H9 (cell line): ENCODE results near the gene CERS6. TPM values are rescaled to one million over a fixed set of nuclear protein-coding genes. Genes with fewer than 3 reads are reported as not detected.
A peak's percentile ranks its signal among the peaks of the same experiment; 100 is the strongest.

Source experiments
- DNase-seq: peaks from one replicate; pipeline ENCODE4 v3.0.0-alpha.2; 2017
- H2AFZ ChIP-seq: one replicate; pipeline ENCODE4 v1.6.1; 2013; ENCODE audit warnings: mild to moderate bottlenecking, low read length, control low read depth, moderate library complexity
- H2AK5ac ChIP-seq: 2 replicates; pipeline ENCODE4 v1.6.1; 2013; ENCODE audit warnings: low read length, control low read depth, mixed read lengths; ENCODE audit not compliant: insufficient read length
- H2BK120ac ChIP-seq: one replicate; pipeline ENCODE4 v1.6.1; 2013; ENCODE audit warnings: low read depth, mild to moderate bottlenecking, low read length, control low read depth, inconsistent platforms; ENCODE audit not compliant: poor library complexity, severe bottlenecking
- H2BK12ac ChIP-seq: 2 replicates; pipeline ENCODE4 v1.6.1; 2013; ENCODE audit warnings: low read length, control low read depth, mixed read lengths, low read depth; ENCODE audit not compliant: insufficient read length
- H2BK15ac ChIP-seq: 2 replicates; pipeline ENCODE4 v1.6.1; 2013; ENCODE audit warnings: low read depth, low read length, control low read depth
- H2BK20ac ChIP-seq: one replicate; pipeline ENCODE4 v1.6.1; 2013; ENCODE audit warnings: low read depth, mild to moderate bottlenecking, low read length, control low read depth, inconsistent platforms; ENCODE audit not compliant: poor library complexity, severe bottlenecking
- H2BK5ac ChIP-seq: 2 replicates; pipeline ENCODE4 v1.6.1; 2013; ENCODE audit warnings: low read length, control low read depth, mixed read lengths; ENCODE audit not compliant: insufficient read length
- H3K14ac ChIP-seq: 2 replicates; pipeline ENCODE4 v1.6.1; 2013; ENCODE audit warnings: low read length, control low read depth; ENCODE audit not compliant: insufficient read depth
- H3K18ac ChIP-seq: 2 replicates; pipeline ENCODE4 v1.6.1; 2013; ENCODE audit warnings: low read depth, mild to moderate bottlenecking, mixed read lengths, low read length, control low read depth; ENCODE audit not compliant: insufficient read length
- H3K23ac ChIP-seq: 2 replicates; pipeline ENCODE4 v1.6.1; 2013; ENCODE audit warnings: low read length, control low read depth, mixed read lengths, low read depth; ENCODE audit not compliant: insufficient read length
- H3K23me2 ChIP-seq: 2 replicates; pipeline ENCODE4 v1.6.1; 2013; ENCODE audit warnings: low read depth, mild to moderate bottlenecking, mixed read lengths, low read length, control low read depth; ENCODE audit not compliant: insufficient read length, poor library complexity, severe bottlenecking
- H3K27ac ChIP-seq: 2 replicates; pipeline ENCODE4 v1.5.1; 2013; ENCODE audit warnings: low read length, control low read depth, mixed read lengths, low read depth; ENCODE audit not compliant: insufficient read length
- H3K27me3 ChIP-seq: 2 replicates; pipeline ENCODE4 v1.6.1; 2013; ENCODE audit warnings: low read length, control low read depth, inconsistent platforms; ENCODE audit not compliant: insufficient read depth
- H3K4ac ChIP-seq: 2 replicates; pipeline ENCODE4 v1.6.1; 2013; ENCODE audit warnings: low read depth, mild to moderate bottlenecking, control low read depth, inconsistent platforms, low read length, moderate library complexity
- H3K4me1 ChIP-seq: 2 replicates; pipeline ENCODE4 v1.6.1; 2013; ENCODE audit warnings: low read length, control low read depth, inconsistent platforms; ENCODE audit not compliant: insufficient read depth
- H3K4me2 ChIP-seq: 2 replicates; pipeline ENCODE4 v1.6.1; 2013; ENCODE audit warnings: low read length, control low read depth, mixed read lengths; ENCODE audit not compliant: insufficient read length, insufficient read depth
- H3K56ac ChIP-seq: 2 replicates; pipeline ENCODE4 v1.6.1; 2013; ENCODE audit warnings: low read depth, mild to moderate bottlenecking, mixed read lengths, low read length, control low read depth; ENCODE audit not compliant: insufficient read length
- H3K79me1 ChIP-seq: 2 replicates; pipeline ENCODE4 v1.6.1; 2013; ENCODE audit warnings: low read depth, mild to moderate bottlenecking, moderate library complexity, low read length, control low read depth, inconsistent platforms; ENCODE audit not compliant: insufficient read depth, poor library complexity, severe bottlenecking
- H3K79me2 ChIP-seq: 2 replicates; pipeline ENCODE4 v1.6.1; 2013; ENCODE audit warnings: low read length, control low read depth, inconsistent platforms; ENCODE audit not compliant: insufficient read depth
- H3K9ac ChIP-seq: 2 replicates; pipeline ENCODE4 v1.6.1; 2013; ENCODE audit warnings: low read length, control low read depth, mixed read lengths; ENCODE audit not compliant: insufficient read length; ENCODE audit errors: extremely low read depth
- H3K9me3 ChIP-seq: one replicate; pipeline ENCODE4 v1.6.1; 2013; ENCODE audit warnings: low read depth, low read length, inconsistent platforms; ENCODE audit not compliant: control insufficient read depth
- H3T11ph ChIP-seq: one replicate; pipeline ENCODE4 v1.6.1; 2013; ENCODE audit warnings: mild to moderate bottlenecking, low read length, control low read depth, inconsistent platforms
- H4K20me1 ChIP-seq: one replicate; pipeline ENCODE4 v1.6.1; 2013; ENCODE audit not compliant: control insufficient read depth, insufficient read length, insufficient read depth
- H4K5ac ChIP-seq: 2 replicates; pipeline ENCODE4 v1.6.1; 2013; ENCODE audit warnings: low read depth, mild to moderate bottlenecking, mixed read lengths, low read length, control low read depth; ENCODE audit not compliant: insufficient read length
- H4K8ac ChIP-seq: replicated peaks from 2 replicates; pipeline ENCODE4 v1.6.1; 2013; ENCODE audit warnings: low read length, control low read depth, mixed read lengths, low read depth; ENCODE audit not compliant: insufficient read length
- H4K91ac ChIP-seq: 2 replicates; pipeline ENCODE4 v1.6.1; 2013; ENCODE audit warnings: low read depth, mild to moderate bottlenecking, moderate library complexity, mixed read lengths, low read length, control low read depth; ENCODE audit not compliant: insufficient read length
- H3K27ac Mint-ChIP-seq, 3 experiments: 2 replicates in 2 of 3; 3 replicates in 1 of 3; pipeline ENCODE4 v1.8.0; 2020 to 2021; ENCODE audit warnings: mixed read lengths in 3 of 3, mild to moderate bottlenecking in 1 of 3, moderate library complexity in 1 of 3
- H3K27me3 Mint-ChIP-seq: 2 replicates; pipeline ENCODE4 v1.8.0; 2021; ENCODE audit warnings: low read depth, mild to moderate bottlenecking, moderate library complexity, mixed read lengths
- H3K36me3 Mint-ChIP-seq, 3 experiments: 2 replicates in 2 of 3; 3 replicates in 1 of 3; pipeline ENCODE4 v1.8.0; 2020 to 2021; ENCODE audit warnings: low read depth in 3 of 3, mixed read lengths in 3 of 3; ENCODE audit not compliant: insufficient read depth in 1 of 3
- H3K4me1 Mint-ChIP-seq, 2 experiments: 2 replicates each; pipeline ENCODE4 v1.8.0; 2020; ENCODE audit warnings: mixed read lengths in 2 of 2
- H3K4me3 Mint-ChIP-seq, 2 experiments: 2 replicates in 1 of 2; 3 replicates in 1 of 2; pipeline ENCODE4 v1.8.0; 2020 to 2021; ENCODE audit warnings: mild to moderate bottlenecking in 2 of 2, mixed read lengths in 2 of 2, moderate library complexity in 1 of 2
- H3K9me3 Mint-ChIP-seq, 2 experiments: 2 replicates in 1 of 2; 3 replicates in 1 of 2; pipeline ENCODE4 v1.8.0; 2020; ENCODE audit warnings: mild to moderate bottlenecking in 2 of 2, mixed read lengths in 2 of 2, moderate library complexity in 1 of 2
- CTCF ChIP-seq: fragments of 200-600 bp; sonication (generic); conservative IDR thresholded peaks from 3 replicates; pipeline ENCODE4 v1.8.0; 2021; ENCODE audit warnings: antibody characterized with exemption, mild to moderate bottlenecking
- WGBS: extraction: QIAGEN DNeasy Blood & Tissue Kit; methylation state at CpG from one replicate; pipeline ENCODE4 v1.1.7; 2013; ENCODE audit warnings: missing lambda C conversion rate, low lambda C conversion rate, mixed read lengths; ENCODE audit not compliant: insufficient read length; ENCODE audit errors: extremely low coverage; 5-methylcytosine and 5-hydroxymethylcytosine counted together
- total RNA-seq: library from RNA; stranded (reverse); gene quantifications from 2 replicates; pipeline ENCODE4 v1.2.1, GENCODE V29; 2021

CERS6 gene
- total RNA-seq, 1 experiment from 2014 or later: 17.7 TPM

GRCh38 chr2:168703926-168704325 is 247.9 kb downstream of the CERS6 start:
- Histone ChIP-seq H4K8ac (no peak overlapping the region), H3K4me1 (no peaks in the 10 kb centered on the region), H3K18ac (no peak overlapping the region), H3K27me3 (no peaks in the 10 kb centered on the region), H3K23me2 (no peaks in the 10 kb centered on the region), H2AK5ac (no peak overlapping the region), H3K4ac (no peak overlapping the region), H3K4me2 (no peak overlapping the region), H4K5ac (no peak overlapping the region), H2BK15ac (no peak overlapping the region), H3K79me1 (no peaks in the 10 kb centered on the region), H3K14ac (no peak overlapping the region), H3K56ac (no peak overlapping the region), H3K9ac (no peak overlapping the region), H3K79me2 (no peaks in the 10 kb centered on the region), H4K20me1 (no peaks in the 10 kb centered on the region), H3K9me3 (no peaks in the 10 kb centered on the region), H2BK120ac (no peak overlapping the region), H3T11ph (no peak overlapping the region), H3K27ac (no peak overlapping the region), H3K23ac (no peak overlapping the region), H2BK20ac (no peak overlapping the region), H2BK5ac (no peak overlapping the region), H4K91ac (no peak overlapping the region), H2BK12ac (no peak overlapping the region), H2AFZ (no peak overlapping the region)
- no peak for TF ChIP-seq CTCF
- no peaks in the 10 kb centered on the region for H3K9me3 Mint-ChIP-seq
- H3K27me3 Mint-ChIP-seq: no peaks in the 10 kb centered on the region
- WGBS: no CpG with 5 or more reads among the region's 5 CpGs
- peaks cover 5 to 6% of the 10 kb centered on the region in 2 experiments for H3K4me1 Mint-ChIP-seq
- DNase-seq: no peak
- H3K4me3 Mint-ChIP-seq: no peak overlapping the region
- H3K36me3 Mint-ChIP-seq: no peaks in the 10 kb centered on the region
- H3K27ac Mint-ChIP-seq: peak overlapping the region in 2 of 3 experiments; percentile 40 to 60; a peak in 2 of 7 replicates
